ENCODE data around the gene HEXIM1. TPM values are rescaled to one million over a fixed set of nuclear protein-coding genes. Genes with fewer than 3 reads are reported as not detected.

The HEXIM1 gene
- total RNA-seq, 1 experiment from 2014 or later: 29.6 TPM

DNA sequence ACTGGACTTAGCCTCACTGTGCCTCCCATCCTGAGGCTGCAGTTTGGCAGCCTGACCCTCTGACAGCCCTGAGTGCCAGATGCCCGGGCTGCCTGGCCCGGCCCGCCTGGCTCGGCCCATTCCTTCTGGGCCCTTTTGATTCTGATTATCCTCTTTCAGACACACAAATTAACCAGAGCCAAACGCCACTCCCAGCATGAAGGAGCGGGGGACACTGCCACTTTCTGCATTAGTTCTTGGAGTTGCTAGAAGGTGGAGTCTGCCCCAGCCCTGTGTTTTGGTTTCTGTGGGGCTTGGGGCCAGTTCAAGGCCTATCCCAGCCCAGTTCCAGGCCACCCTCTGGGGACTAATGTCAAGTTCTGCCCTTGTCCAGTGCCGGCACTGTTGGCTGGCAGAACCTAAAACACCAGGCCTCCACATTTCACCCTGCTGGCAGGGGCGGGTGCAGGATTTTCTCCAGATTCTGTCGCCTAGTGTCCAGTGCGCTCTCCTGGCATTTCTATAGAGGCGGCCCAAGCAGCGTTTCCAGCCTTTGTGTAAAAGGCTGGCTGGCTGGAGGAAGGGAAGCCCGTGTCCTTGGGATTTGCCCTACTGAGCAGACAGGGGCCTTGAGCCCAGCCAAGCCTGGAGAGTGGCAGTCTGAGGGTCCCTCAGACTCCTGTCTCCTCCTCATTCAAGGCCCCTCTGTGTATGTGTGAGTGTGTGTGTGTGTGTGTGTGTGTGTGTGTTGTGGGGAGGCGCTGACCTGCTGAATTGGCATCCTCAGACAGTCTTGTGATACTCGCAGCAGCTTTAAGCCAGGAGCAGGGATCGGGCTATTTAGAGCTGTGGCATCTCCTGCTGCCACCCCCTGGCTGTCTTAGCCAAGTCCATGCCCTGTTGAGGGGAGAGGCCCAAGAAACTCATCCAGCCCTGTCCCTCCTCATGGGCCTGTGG, 37.3 kb upstream of the HEXIM1 start (continued):
- TF ChIP-seq, protein P1, sequence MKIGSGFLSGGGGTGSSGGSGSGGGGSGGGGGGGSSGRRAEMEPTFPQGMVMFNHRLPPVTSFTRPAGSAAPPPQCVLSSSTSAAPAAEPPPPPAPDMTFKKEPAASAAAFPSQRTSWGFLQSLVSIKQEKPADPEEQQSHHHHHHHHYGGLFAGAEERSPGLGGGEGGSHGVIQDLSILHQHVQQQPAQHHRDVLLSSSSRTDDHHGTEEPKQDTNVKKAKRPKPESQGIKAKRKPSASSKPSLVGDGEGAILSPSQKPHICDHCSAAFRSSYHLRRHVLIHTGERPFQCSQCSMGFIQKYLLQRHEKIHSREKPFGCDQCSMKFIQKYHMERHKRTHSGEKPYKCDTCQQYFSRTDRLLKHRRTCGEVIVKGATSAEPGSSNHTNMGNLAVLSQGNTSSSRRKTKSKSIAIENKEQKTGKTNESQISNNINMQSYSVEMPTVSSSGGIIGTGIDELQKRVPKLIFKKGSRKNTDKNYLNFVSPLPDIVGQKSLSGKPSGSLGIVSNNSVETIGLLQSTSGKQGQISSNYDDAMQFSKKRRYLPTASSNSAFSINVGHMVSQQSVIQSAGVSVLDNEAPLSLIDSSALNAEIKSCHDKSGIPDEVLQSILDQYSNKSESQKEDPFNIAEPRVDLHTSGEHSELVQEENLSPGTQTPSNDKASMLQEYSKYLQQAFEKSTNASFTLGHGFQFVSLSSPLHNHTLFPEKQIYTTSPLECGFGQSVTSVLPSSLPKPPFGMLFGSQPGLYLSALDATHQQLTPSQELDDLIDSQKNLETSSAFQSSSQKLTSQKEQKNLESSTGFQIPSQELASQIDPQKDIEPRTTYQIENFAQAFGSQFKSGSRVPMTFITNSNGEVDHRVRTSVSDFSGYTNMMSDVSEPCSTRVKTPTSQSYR (CRISPR knock-in tag; IDR thresholded peaks at IDR 0.05): no peak
- no peak for TF ChIP-seq ZNF532 (CRISPR knock-in tag; IDR thresholded peaks at IDR 0.05; ENCODE audit: borderline replicate concordance)
- TF ChIP-seq ZBTB21 (CRISPR knock-in tag; IDR thresholded peaks at IDR 0.05; ENCODE audit: borderline replicate concordance): no peak

- H3K27me3 Mint-ChIP-seq (ENCODE audit: low read depth): no peaks in the 10 kb centered on the region
- DNase-seq (ENCODE audit: low spot score): no peak
- no peak for ATAC-seq
- POLR2A ChIA-PET: interaction anchor here (0.6 to 0.9 kb wide), 2 partner anchors 36 to 213 kb away, joined by 3 to 4 read pairs; partner anchors contain the start of gene HEXIM1
- no peak overlapping the region for H3K4me3 Mint-ChIP-seq
- TF ChIP-seq, protein P2, sequence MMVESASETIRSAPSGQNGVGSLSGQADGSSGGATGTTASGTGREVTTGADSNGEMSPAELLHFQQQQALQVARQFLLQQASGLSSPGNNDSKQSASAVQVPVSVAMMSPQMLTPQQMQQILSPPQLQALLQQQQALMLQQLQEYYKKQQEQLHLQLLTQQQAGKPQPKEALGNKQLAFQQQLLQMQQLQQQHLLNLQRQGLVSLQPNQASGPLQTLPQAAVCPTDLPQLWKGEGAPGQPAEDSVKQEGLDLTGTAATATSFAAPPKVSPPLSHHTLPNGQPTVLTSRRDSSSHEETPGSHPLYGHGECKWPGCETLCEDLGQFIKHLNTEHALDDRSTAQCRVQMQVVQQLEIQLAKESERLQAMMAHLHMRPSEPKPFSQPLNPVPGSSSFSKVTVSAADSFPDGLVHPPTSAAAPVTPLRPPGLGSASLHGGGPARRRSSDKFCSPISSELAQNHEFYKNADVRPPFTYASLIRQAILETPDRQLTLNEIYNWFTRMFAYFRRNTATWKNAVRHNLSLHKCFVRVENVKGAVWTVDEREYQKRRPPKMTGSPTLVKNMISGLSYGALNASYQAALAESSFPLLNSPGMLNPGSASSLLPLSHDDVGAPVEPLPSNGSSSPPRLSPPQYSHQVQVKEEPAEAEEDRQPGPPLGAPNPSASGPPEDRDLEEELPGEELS (CRISPR knock-in tag; IDR thresholded peaks at IDR 0.05): no peak
- CTCF ChIA-PET: interaction anchor here (0.8 to 1.6 kb wide), 6 partner anchors 13 to 191 kb away, joined by 3 to 14 read pairs (median 6); partner anchors contain the start of gene ACBD4
- peaks cover 7% of the 10 kb centered on the region for H3K36me3 Mint-ChIP-seq
- H3K27ac Mint-ChIP-seq: no peak overlapping the region
- H3K4me1 Mint-ChIP-seq: peaks cover 11% of the 10 kb centered on the region
- no peaks in the 10 kb centered on the region for H3K9me3 Mint-ChIP-seq
Observed at GRCh38 chr17:45111850-45112249, 36.4 kb upstream of the HEXIM1 start.

DNA sequence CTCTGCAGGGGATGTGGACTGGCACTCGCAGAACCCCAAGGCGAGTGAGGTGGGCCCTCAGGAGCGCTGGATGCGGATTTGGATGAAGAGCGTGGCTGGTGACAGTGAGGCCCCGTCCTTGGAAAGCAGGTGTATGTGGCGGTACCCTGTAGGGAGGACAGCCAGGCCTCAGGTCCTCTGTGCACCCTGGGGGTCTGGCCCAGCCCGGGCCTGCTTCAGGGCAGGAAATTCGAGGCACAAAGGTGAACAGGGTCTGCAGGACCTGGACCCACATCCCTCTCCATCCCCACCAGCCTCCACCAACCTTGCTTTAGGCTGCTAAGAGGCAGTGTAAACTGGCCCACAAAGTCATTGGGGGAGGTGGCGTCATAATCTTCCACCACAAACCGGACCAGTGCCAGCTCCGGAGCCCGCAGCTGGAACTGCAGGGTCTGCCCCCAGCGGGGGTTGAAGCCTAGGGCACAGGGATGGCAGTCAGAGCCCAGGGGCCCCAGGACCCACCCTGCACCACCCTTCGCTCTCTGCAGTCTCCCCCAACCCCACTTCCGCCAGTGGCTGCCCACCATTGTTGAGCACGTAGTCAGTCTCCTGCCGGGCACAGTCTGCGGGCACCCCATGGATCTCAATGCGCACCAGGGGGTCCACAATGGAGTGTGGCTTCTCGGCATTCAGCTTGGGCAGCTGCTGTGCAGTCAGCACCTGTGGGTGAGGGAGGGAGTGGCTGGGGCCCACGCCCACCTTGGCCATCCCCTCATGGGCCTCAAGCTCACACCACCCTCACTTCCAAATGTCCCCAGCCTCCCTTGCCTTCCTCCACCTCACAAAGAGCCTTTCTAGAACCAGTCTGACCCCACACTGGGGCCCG, 35.5 kb upstream of the HEXIM1 start:
- ATAC-seq (no peak), DNase-seq (ENCODE audit: low spot score) (no peak)
- peaks cover 2% of the 10 kb centered on the region; the same call in 1 of the 2 replicates for H3K36me3 Mint-ChIP-seq
- H3K27me3 Mint-ChIP-seq (ENCODE audit: low read depth): no peaks in the 10 kb centered on the region
- TF ChIP-seq GRHL2 (CRISPR knock-in tag; IDR thresholded peaks at IDR 0.05; ENCODE audit: insufficient replicate concordance, severe bottlenecking): no peak
- peak; percentile 38; the same call in 1 of the 2 replicates for TF ChIP-seq NR2C2 (CRISPR knock-in tag; IDR thresholded peaks at IDR 0.05)
- TF ChIP-seq EMX1 (CRISPR knock-in tag; IDR thresholded peaks at IDR 0.05): no peak
- no peak for TF ChIP-seq USF2 (CRISPR knock-in tag; IDR thresholded peaks at IDR 0.05)
- TF ChIP-seq NR1H2 (CRISPR knock-in tag; IDR thresholded peaks at IDR 0.05): no peak
- TF ChIP-seq CREM (CRISPR knock-in tag; IDR thresholded peaks at IDR 0.05): no peak
- no peak for TF ChIP-seq SOX15 (CRISPR knock-in tag; IDR thresholded peaks at IDR 0.05)
- no peak overlapping the region for H3K27ac Mint-ChIP-seq
- POLR2A ChIA-PET: interaction anchor here (0.9 kb wide), 1 partner anchor 35 kb away, joined by 3 read pairs; the partner anchor contains the start of gene HEXIM1
- no peak overlapping the region for H3K4me3 Mint-ChIP-seq
- H3K9me3 Mint-ChIP-seq: no peaks in the 10 kb centered on the region
- CTCF ChIA-PET: interaction anchor here (0.8 to 1.6 kb wide), 4 partner anchors 22 to 192 kb away, joined by 3 to 14 read pairs (median 6); partner anchors contain the start of gene ACBD4
- peaks cover 14% of the 10 kb centered on the region for H3K4me1 Mint-ChIP-seq
